Kidney capillary endothelial cell (primary cell): ENCODE data around the gene AHI1.
A peak's percentile ranks its signal among the peaks of the same experiment; 100 is the strongest.

ENCODE experiments used
- DNase-seq: peaks from one replicate; pipeline ENCODE4 v3.0.0-alpha.2; 2018; ENCODE audit warnings: low spot score

The AHI1 gene

DNA sequence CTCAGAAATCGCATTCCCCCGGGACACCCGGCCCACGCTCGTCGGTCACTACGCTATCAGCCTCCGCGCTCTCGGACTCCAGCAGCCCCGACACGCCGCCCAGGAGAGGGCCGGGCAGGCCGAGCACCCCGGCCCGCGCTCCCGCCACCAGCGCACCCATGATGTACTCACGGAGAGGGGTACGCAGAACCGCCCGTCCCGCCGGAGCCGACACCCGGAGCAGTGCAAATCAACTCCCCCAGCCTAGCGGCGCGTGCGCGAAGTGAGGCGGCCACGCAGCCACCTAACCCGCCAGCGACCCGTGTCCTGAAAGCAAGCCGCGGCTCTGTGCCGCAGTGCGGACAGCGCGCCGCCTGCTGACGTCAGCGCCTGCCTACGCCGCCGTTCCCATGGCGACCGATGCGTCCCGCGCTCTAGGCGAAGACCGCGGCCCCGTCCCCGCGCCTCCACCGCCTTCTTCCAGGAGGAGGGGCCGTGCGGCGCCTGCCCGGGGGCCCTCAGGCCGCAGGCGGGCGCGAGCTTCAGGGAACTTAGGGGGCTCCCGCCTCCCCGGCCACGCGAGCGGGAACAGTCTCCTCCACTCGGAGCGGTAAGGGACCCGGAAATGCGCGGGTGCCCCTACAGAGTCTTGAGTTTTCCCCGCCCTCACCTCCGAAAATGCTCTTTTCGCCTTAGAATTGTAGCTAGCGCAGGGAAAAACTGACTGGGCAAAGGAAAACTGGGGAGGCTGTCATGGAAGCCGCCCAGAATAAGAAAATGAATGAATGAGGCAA, at the start of gene AHI1:
Gene AHI1 (minus strand): TSS at position 329 of the 773 bp plus-strand sequence. CDS start 5,503 bp downstream, outside the sequence.
- DNase-seq = peak; percentile 87

- DNase-seq = no peak
Observed at GRCh38 chr6:135546680-135547418, 49.3 kb upstream of the AHI1 start.

DNA sequence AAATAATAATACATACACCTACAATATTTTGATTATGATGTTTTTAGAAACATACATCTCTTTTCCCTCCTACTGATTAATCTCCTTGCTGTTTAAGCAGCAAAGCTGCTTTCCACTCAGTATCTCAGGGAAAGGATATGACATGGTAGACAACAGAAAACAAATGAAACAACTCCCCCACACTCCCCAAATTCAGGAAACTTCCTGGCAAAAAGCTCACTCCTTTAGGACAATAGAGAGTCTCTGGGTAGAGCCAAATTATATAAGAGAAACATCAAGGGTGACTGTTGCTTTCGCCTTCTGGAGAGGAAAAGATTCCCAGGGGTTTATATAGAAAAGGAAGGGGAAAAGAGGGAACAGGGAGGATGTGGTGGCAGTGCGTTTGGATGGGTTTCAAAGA, 48.7 kb upstream of the AHI1 start:
- DNase-seq = no peak

DNA sequence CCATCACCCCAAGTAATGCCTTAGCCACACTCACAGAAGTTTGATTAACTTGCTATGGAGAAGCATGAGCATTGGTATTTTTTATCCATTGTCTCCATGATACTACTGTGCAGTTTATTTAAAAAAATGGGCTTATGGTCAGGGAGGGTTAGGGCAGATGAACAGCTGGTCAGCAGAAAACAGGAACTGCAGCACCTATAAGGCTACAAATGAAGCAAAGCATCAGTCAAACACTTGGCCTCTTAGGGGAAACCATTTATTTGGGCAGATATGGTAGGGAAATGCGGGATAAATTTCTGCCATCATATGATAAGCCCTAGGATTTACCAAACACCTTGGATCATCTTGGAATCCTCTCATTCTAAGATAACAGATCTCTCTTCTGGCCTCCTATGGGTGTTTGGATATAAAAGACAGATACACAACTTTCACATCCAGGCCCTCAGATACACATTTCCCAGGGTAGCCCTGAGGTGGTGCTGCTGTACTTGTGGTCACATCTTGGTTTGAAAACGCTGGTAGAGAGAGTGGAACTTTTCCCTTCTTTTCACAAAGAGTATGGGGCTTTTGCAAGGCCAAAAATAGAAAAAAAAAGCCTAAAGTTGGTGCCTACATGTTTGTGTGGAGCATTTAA, 42.8 kb upstream of the AHI1 start:
- no peak for DNase-seq

GRCh38 chr6:135537741-135538301, 40.3 kb upstream of the AHI1 start:
- peak; percentile 56 for DNase-seq

- DNase-seq = peak; percentile 59
Observed at GRCh38 chr6:135535989-135536414, 38.5 kb upstream of the AHI1 start.

DNA sequence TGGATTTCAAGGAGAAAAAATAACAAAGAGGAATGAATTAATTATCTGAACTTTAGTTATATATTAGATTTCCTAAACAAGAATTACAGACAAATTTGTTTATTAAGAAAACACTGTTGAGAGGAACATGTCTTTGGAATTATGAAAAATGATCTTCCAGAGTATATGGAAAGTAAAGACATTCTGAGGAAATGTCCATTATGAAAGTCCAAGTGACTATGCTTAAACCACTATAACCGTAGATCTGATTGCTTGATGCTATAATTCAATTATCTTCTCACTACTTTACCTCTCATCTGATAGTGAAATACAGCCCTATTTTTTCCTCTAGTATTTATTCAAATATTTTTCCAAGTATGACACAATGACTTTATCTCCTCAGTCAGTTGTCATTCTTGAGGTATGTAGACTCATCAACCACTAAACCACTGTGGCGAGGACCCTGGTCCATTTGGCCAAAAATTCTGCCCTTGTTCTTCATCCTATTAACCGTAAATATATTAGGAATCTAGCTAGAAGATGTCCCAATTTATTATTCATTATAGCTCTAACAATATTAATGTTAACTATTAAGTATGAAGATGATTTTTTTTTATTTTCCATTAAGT, 37.3 kb upstream of the AHI1 start:
- DNase-seq = no peak

- DNase-seq = no peak
Observed at GRCh38 chr6:135532559-135532958, 35.0 kb upstream of the AHI1 start.

GRCh38 chr6:135531954-135532490, 34.5 kb upstream of the AHI1 start:
- DNase-seq = no peak

- DNase-seq = no peak
Observed at GRCh38 chr6:135530113-135530512, 32.6 kb upstream of the AHI1 start.

DNA sequence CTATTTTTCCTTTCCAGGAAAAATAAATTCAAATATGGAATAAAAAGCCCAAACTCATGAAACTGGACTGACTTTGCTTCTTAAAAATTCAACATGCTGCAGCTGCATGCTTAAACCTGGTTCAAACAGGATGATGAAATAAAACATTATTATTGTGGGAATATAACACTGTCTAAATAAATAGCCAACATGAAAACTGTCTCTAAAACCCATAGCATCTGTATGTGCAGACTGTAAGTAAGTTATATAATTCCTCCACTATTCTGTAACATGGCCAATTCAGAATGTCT, 30.4 kb upstream of the AHI1 start:
- no peak for DNase-seq

DNA sequence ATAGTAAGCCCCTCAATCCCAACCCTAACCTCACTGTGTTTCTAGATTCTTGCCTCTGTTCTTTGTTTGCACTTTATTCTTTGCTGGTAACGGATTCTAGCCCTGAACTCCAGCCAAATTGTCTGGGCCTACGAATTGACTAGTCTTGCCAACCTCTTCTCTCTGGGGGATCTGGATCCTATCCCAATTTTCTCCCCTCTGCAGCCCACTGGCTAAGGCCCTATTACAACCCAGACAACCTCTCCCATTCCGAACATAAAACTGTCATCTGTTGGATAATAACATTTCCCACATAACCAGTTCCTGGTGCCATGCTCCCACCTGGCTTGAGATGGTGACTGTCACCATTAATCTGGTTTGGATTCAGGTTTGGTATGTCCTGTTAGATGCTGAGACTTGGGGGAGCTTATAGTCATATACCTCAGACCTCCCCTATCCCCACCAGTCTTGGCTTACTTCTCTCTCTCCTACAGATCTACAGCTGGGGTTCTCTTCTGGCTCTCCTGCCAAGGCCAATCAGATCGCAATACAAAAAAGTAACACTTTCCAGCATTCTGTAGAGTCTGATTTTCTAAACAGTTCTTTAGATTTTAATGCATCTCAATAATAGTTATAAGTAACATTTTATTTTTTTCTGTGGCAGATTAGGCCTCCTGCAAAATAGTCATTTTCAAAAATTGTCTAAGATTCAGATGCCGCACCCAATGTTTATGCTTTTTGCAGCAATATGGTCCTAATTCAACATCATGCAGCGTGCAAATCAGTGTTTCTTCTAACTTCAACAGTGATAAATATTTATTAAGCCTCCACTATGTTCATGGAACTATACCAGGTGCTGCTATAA, 29.8 kb upstream of the AHI1 start:
- DNase-seq = no peak

DNA sequence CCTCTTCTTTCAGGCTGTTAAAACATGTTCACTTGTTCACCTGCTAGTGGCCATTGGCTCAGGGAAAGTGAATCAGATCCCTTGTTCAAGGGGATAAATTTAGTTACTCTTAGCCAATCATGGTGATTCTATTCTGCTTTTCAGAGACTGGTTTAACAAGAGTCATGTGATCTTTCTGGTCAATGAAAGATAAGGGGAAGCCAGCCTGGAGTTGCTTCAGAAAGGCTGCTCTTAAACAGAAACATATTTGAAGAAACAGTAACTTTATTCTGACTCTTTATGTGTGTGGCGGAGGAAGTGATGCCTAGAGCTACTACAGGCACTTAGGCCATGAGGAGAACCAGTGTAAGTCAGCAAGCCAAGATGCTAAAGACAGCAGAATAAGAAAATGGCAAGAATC, 28.1 kb upstream of the AHI1 start:
- DNase-seq = no peak

GRCh38 chr6:135522965-135523692, 25.6 kb upstream of the AHI1 start:
- no peak for DNase-seq

GRCh38 chr6:135521431-135521830, 23.9 kb upstream of the AHI1 start:
- no peak for DNase-seq

DNA sequence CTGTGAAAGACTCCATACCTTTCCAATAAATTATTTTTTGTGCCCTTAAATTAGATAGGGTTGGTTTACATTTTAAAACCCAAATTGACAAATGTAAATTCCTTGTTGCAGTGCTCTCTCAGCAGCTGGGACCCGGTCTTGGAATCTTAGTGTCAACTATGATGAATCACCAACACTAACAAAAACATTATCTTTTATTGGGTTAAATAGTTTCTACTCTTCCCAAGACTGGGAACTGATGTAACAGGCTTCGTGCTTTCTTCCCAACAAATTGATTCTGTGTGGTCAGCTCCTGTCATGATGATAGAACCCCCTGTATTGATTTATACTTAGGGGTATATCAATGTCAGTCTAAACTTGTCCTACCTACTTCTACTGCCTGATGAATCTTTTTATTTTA, 23.2 kb upstream of the AHI1 start:
- DNase-seq = no peak

DNA sequence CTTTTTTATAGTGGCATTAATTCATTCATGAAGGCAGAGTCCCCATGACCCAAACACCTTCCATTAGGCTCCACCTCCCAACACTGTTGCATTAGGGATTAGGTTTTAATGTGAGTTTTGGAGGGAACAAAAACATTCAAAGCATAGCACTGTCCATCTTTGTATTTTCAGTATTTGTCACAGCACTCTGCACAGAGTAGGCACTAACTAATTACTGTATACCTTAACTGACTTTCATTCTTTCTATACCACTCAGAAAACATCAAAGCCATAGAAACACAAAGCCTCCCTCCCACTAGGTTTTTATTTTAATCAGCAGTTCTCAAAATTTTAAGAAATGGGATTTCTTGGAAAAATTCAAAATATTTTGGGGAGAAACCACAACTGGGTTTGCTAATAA, 21.8 kb upstream of the AHI1 start:
- no peak for DNase-seq

DNA sequence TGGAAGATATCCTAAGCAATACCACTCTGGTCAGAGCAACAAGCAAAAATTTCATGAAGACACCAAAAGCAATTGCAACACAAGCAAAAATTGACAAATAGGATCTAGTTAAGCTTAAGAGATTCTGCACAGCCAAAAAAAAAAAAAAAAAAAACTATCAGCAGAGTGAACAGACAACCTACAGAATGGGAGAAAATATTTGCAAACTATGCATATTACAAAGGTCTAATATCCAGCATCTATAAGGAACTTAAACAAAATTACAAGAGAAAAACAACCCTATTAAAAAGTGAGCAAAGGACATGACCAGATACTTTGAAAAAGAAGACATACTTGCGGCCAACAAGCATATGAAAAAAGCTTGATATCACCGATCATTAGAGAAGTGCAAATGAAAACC, 20.0 kb upstream of the AHI1 start:
- no peak for DNase-seq

- no peak for DNase-seq
Observed at GRCh38 chr6:135514706-135515105, 17.2 kb upstream of the AHI1 start.

DNA sequence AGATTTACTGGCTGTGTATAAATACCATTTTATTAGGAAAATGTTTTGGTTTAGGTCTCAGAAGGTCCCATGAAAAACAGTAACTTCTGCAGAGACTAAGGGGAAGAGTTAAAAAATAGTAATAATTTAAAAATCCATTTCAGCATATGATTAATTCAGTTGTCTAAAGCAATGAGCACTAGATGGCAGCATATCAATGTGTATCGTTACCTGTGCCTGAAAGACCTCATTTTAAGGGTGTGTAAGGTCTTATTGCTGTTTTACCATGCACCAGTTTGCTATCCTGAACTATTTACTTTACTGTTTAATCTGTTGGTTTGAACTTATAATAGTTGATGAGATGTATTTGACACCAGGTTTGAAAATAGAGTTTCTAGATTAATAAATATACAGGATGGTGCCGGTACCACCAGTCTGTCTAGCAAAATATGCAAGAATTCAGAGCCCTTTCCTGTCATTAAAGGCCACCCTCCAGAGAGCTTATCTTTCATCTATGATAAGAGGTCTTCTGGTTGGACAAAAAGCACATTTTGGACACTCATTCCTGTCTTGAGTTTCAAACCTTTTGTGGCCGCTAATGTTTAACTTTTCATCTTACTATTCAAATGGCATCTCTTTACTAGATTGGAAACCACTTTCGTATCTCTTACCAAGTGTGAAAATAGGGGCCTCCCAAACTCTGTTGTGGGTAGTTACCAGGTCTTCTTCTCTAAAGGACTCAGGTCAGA, 8.9 kb upstream of the AHI1 start:
- peak; percentile 37 for DNase-seq
